Measurements from ENCODE around the gene CA10. TPM values are rescaled to one million over a fixed set of nuclear protein-coding genes. Genes with fewer than 3 reads are reported as not detected.
A peak's percentile ranks its signal among the peaks of the same experiment; 100 is the strongest.

Gene CA10
- total and polyA plus RNA-seq, 2 experiments from 2014 or later, result 0.92 to 1.5 TPM

DNA sequence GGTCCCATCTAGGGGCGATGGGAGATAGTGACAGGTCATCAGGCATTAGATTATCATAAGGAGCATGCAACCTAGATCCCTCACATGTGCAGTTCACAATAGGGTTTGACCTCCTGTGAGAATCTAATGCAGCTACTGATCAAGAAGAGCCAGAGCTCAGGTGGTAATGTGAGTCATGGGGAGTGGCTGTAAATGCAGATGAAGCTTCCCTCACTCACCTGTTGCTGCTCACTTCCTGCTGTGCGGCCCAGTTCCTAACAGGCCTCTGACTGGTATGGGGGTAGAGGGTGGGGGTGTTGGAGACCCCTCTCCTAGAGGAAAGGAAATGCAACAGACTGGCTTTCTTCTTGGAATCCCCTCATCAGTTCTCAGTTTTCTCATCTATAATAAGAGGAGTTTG is 131.4 kb downstream of the CA10 start:
- Histone ChIP-seq H3K27ac (ENCODE audit: low read depth) (no peak overlapping the region), H3K4me3 (no peak overlapping the region), H3K36me3 (ENCODE audit: insufficient read depth) (no peaks in the 10 kb centered on the region), H3F3A (replicated peaks; ENCODE audit: low read depth) (no peaks in the 10 kb centered on the region), H3K9me2 (ENCODE audit: insufficient read depth) (no peaks in the 10 kb centered on the region), H3K27me3 (ENCODE audit: insufficient read depth) (no peaks in the 10 kb centered on the region), H3K4me2 (no peak overlapping the region), H4K20me1 (replicated peaks; ENCODE audit: insufficient read depth) (no peaks in the 10 kb centered on the region), H3K4me1 (ENCODE audit: insufficient read depth) (no peaks in the 10 kb centered on the region), H3K79me2 (replicated peaks; ENCODE audit: insufficient read depth) (no peaks in the 10 kb centered on the region), H2AFZ (no peak overlapping the region)
- TF ChIP-seq POLR2AphosphoS5 (IDR thresholded peaks at IDR 0.05; ENCODE audit: low read depth) (no peak), EZH2phosphoT487 (IDR thresholded peaks at IDR 0.05; ENCODE audit: unreplicated experiment) (no peak), NANOG (IDR thresholded peaks at IDR 0.05; ENCODE audit: borderline replicate concordance) (no peak)
- TF ChIP-seq, protein P1, sequence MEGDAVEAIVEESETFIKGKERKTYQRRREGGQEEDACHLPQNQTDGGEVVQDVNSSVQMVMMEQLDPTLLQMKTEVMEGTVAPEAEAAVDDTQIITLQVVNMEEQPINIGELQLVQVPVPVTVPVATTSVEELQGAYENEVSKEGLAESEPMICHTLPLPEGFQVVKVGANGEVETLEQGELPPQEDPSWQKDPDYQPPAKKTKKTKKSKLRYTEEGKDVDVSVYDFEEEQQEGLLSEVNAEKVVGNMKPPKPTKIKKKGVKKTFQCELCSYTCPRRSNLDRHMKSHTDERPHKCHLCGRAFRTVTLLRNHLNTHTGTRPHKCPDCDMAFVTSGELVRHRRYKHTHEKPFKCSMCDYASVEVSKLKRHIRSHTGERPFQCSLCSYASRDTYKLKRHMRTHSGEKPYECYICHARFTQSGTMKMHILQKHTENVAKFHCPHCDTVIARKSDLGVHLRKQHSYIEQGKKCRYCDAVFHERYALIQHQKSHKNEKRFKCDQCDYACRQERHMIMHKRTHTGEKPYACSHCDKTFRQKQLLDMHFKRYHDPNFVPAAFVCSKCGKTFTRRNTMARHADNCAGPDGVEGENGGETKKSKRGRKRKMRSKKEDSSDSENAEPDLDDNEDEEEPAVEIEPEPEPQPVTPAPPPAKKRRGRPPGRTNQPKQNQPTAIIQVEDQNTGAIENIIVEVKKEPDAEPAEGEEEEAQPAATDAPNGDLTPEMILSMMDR (conservative IDR thresholded peaks at IDR 0.05; ENCODE audit: low read depth in 2 of 2), result no peak
- TF ChIP-seq, protein P2, sequence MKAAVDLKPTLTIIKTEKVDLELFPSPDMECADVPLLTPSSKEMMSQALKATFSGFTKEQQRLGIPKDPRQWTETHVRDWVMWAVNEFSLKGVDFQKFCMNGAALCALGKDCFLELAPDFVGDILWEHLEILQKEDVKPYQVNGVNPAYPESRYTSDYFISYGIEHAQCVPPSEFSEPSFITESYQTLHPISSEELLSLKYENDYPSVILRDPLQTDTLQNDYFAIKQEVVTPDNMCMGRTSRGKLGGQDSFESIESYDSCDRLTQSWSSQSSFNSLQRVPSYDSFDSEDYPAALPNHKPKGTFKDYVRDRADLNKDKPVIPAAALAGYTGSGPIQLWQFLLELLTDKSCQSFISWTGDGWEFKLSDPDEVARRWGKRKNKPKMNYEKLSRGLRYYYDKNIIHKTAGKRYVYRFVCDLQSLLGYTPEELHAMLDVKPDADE (IDR thresholded peaks at IDR 0.05), result no peak
- DNase-seq (ENCODE audit: low spot score) (peak; percentile 12), ATAC-seq (peak; percentile 50; the same call in 2 of the 3 replicates)
- H3K27me3 Mint-ChIP-seq (ENCODE audit: insufficient read depth, low read depth, poor library complexity), result peaks cover 2% of the 10 kb centered on the region
- H3K4me3 Mint-ChIP-seq, result no peak overlapping the region
- peaks cover 5% of the 10 kb centered on the region; the same call in 2 of the 3 replicates for H3K4me1 Mint-ChIP-seq
- no peak overlapping the region for H3K27ac Mint-ChIP-seq
- H3K9me3 Mint-ChIP-seq, result peaks cover 8% of the 10 kb centered on the region; the same call in 2 of the 3 replicates
- no peaks in the 10 kb centered on the region for H3K36me3 Mint-ChIP-seq (ENCODE audit: low read depth)

GRCh38 chr17:52026075-52026474 is 132.4 kb downstream of the CA10 start:
- no peak for ATAC-seq

More at GRCh38 chr17:52026075-52026474, 132.4 kb downstream of the CA10 start:
- Mint-ChIP-seq H3K27me3 (ENCODE audit: insufficient read depth, low read depth, poor library complexity) (peaks cover 2% of the 10 kb centered on the region), H3K4me3 (no peak overlapping the region), H3K4me1 (peaks cover 5% of the 10 kb centered on the region; the same call in 2 of the 3 replicates), H3K27ac (no peak overlapping the region), H3K9me3 (peaks cover 8% of the 10 kb centered on the region; the same call in 2 of the 3 replicates), H3K36me3 (ENCODE audit: low read depth) (no peaks in the 10 kb centered on the region)
- Histone ChIP-seq H3F3A (replicated peaks; ENCODE audit: low read depth) (no peaks in the 10 kb centered on the region), H3K27me3 (ENCODE audit: insufficient read depth) (no peaks in the 10 kb centered on the region), H3K4me3 (no peak overlapping the region), H3K79me2 (replicated peaks; ENCODE audit: insufficient read depth) (no peaks in the 10 kb centered on the region), H3K27ac (ENCODE audit: low read depth) (no peak overlapping the region), H2AFZ (no peak overlapping the region), H3K36me3 (ENCODE audit: insufficient read depth) (no peaks in the 10 kb centered on the region), H3K4me2 (no peak overlapping the region), H3K9me2 (ENCODE audit: insufficient read depth) (no peaks in the 10 kb centered on the region), H4K20me1 (replicated peaks; ENCODE audit: insufficient read depth) (no peaks in the 10 kb centered on the region), H3K4me1 (ENCODE audit: insufficient read depth) (no peaks in the 10 kb centered on the region)
- no peak for DNase-seq (ENCODE audit: low spot score)
- TF ChIP-seq ZNF462 (CRISPR knock-in tag; IDR thresholded peaks at IDR 0.05) (no peak), ZNF331 (CRISPR knock-in tag; IDR thresholded peaks at IDR 0.05; ENCODE audit: low read depth) (no peak), STAT1 (IDR thresholded peaks at IDR 0.05; ENCODE audit: unreplicated experiment) (no peak), NANOG (IDR thresholded peaks at IDR 0.05; ENCODE audit: borderline replicate concordance) (no peak), EZH2 (IDR thresholded peaks at IDR 0.05; ENCODE audit: low read depth, unreplicated experiment) (no peak), JUNB (IDR thresholded peaks at IDR 0.05; ENCODE audit: unreplicated experiment) (no peak), CREB1 (CRISPR knock-in tag; IDR thresholded peaks at IDR 0.05; ENCODE audit: low read depth) (no peak), ZNF114 (CRISPR knock-in tag; IDR thresholded peaks at IDR 0.05) (no peak)

All from GM23338 (cell line).